ENCODE results near the gene CST6.

DNA sequence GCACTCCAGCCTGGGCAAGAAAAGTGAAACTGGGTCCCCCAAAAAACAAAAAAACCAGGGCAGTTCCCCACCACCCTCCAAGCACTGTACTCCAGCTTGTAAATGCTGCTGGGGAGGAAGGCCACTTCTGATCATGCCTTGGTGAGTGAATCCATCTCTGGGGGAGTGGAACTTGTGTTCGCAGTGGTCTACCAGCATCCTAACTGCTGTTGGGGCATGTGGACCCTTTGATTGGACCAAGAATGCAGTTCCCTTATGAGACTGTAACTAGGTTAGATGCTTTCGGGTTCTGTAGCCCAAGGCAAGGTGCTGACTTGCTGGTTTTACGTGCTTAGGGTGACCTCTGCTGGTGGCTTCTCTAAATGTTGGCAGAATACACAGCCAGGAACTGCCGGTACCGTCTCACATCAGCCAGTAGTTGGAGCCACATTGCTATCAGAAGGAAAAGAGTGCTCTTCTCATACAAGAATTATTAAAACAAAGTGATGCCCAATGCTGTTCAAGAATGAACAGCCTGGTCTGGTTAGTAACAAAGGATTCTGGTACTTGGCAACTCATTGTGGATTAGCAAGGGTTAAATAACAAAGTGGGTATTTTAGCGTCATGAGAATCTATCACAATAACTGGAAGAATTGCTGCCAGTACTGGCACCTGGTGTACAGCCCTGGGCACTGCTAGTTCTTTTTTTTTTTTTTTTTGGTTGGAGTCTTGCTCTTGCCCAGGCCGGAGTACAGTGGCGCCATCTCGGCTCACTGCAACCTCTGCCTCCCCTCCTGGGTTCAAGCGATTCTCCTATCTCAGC, 22.8 kb upstream of the CST6 start:
- TF ChIP-seq, protein P1, sequence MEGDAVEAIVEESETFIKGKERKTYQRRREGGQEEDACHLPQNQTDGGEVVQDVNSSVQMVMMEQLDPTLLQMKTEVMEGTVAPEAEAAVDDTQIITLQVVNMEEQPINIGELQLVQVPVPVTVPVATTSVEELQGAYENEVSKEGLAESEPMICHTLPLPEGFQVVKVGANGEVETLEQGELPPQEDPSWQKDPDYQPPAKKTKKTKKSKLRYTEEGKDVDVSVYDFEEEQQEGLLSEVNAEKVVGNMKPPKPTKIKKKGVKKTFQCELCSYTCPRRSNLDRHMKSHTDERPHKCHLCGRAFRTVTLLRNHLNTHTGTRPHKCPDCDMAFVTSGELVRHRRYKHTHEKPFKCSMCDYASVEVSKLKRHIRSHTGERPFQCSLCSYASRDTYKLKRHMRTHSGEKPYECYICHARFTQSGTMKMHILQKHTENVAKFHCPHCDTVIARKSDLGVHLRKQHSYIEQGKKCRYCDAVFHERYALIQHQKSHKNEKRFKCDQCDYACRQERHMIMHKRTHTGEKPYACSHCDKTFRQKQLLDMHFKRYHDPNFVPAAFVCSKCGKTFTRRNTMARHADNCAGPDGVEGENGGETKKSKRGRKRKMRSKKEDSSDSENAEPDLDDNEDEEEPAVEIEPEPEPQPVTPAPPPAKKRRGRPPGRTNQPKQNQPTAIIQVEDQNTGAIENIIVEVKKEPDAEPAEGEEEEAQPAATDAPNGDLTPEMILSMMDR (IDR thresholded peaks at IDR 0.05 in 8 of 11, conservative IDR thresholded peaks at IDR 0.05 in 3 of 11), result peak; percentile 87 to 99 (median 98)
- no peak for TF ChIP-seq POLR2A (IDR thresholded peaks at IDR 0.05)

All from spleen (tissue), 7 donors.